ENCODE measurements around the gene DAB2.
"Not testable (repeated sequence)": the region's sequence is repeated elsewhere in the genome, so short reads cannot be mapped to it uniquely, and the experiment has no call there.

DAB2 gene

DNA sequence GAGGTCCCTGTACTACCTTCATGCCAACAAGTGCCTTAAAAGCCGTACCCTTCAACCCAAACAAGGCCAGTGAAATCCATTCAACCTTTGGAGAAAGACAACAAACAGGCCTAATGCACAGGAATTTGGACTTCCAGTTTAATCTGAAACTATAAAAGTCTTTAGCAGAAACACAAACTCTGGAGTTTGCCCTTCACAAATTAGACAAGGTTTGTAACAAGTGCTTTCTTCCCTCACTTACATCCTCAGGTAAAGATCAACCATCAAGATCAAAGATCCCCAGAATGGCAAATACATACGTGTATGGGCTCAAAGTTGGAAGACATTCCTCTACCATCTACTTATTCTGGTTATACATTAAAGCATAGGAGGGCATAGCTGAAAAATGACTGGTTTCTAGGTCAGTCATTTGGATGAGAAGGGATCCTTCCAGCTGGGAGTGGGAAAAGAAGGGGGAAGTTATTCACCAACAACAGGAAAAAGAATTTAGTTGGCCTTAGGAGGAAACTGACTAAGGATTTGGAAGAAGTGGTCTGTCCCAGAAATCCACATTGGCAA is 2.0 kb downstream of the DAB2 start:
- in situ Hi-C loops (cut with MboI; ENCODE audit: low sequenced_read_pairs) = no loop called here

DNA sequence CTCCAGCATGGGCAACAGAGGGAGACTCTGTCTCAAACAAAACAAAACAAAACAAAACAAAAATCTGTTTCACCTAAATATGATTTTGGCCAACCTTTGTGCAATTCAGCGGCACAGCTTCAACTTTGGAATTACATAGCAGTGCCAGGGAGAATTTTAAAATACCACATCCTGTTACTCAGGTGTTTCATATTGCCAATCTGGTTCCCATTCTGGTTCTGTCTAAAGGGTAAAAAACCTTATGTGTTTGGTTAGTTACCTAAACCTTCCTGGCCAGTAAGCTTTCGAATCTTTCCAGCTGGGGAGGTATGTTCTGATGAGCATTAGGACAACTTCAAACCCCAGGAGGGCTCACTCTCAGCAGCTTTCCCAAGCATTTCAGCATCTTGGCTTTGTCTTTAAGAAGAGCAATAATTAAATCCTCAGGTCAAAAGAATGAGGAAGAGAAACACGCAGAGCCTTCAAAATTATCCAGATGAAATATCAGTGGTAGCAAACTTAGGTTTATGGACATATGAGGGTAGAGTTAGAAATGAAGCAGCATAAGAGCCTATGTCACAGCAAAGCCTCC is 2.7 kb downstream of the DAB2 start:
- in situ Hi-C loops (cut with MboI; ENCODE audit: low sequenced_read_pairs) = no loop called here

DNA sequence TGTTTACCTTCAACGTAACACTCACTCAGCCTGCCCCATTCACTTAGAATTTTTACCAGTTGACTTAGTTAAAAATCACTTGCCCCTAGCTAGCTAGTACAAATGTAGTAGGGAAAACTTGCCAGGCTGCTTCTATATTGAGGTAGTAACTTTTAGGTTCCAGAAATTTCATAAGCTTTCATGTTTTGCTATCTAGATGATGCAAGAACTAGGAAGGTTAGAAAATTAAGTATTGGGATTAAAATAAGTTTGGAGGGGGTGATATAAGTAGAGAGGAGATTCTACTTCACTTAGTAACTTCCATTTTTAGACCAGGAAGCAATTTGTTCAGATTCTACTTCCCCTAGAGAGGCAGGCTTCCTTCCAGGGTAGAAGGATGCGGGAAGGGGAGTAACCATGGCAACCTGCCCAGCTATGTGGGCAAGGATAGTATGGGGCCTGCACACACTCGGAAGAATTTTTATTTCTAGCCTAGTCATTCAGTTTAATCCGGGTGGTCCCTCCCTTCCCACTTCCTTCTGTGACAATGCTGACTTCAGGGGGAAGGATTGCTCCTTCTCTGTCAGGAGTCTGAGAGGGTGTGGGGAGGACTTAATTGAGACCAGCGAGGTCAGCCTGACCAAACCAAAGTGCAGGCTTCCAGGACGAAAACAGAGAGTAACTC is 4.2 kb downstream of the DAB2 start:
- in situ Hi-C loops (cut with MboI; ENCODE audit: low sequenced_read_pairs) = no loop called here

DNA sequence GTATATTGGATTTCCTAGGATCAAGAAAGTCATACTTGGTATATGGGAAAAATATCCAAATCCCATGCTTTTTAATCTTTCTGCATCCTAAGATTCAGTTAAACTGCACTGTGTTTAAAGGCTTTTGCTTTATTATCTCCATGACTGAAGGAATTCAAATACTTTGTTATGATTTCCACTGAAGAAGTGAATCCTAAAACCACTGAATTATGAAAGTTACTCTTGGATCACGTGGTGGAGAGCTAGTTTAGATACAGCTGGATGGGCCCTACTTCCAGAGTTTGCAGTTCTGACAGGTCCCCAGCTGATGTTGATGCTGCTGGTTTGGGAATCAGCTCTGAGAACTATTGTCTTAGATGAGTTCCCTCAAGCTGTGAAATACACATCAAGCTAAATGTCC is 5.0 kb downstream of the DAB2 start:
- in situ Hi-C loops (cut with MboI; ENCODE audit: low sequenced_read_pairs) = no loop called here

DNA sequence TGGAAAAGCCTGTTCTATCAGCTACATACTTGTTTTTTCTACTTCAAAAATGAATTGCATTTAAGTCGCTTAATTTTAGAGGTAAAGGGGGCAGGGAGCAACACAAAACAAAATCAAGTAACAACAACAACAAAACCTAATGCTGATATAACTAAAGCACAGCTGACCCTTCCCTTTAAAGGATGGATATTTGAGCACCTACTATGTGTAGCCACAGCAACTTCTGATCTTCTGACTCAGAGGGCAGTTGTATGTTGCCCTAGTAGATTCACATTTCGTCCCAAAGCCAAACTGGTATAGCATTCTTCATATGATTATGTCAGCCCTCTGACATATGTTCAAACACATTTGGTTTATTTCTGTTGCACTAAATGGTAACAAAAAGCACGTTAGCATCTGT is 6.8 kb downstream of the DAB2 start:
- in situ Hi-C loops (cut with MboI; ENCODE audit: low sequenced_read_pairs) = no loop called here

DNA sequence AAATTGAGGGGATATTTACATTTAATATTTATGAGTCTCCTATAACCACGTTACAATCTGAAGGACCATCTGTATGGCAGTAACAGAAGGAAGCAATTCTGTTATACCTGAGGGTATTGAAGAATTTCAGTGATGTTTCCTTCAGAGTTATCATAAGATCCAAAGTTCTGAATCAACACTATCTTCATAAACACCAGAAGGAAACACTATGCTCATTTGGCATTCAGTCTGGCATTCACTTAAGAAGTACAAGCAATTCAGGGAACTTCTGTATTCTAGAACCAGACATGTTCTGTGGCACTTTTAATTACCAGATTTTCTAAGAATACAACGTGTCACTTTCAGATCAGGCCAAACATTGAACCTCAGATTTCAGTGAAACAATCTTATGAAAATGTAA is 9.6 kb downstream of the DAB2 start:
- in situ Hi-C loops (cut with MboI; ENCODE audit: low sequenced_read_pairs) = no loop called here

DNA sequence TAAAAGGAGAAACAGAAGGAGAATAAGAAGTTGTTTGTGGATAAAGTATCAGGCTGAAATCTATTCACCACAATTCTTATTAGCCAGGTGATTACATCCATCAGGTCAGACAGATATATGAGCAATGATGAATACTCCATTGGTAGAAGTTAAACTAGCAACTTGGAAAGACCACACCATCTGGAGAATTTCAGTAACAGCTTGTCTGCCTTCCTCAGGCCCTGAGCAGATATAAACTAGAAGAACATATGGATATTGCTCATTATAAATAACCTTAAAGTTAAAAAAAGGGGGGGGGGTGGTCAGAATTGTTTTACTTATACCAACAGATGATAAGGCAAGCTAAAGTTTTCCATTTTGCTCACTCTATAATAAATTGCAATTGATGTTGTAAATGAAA is 10.4 kb downstream of the DAB2 start:
- in situ Hi-C loops (cut with MboI; ENCODE audit: low sequenced_read_pairs) = no loop called here

DNA sequence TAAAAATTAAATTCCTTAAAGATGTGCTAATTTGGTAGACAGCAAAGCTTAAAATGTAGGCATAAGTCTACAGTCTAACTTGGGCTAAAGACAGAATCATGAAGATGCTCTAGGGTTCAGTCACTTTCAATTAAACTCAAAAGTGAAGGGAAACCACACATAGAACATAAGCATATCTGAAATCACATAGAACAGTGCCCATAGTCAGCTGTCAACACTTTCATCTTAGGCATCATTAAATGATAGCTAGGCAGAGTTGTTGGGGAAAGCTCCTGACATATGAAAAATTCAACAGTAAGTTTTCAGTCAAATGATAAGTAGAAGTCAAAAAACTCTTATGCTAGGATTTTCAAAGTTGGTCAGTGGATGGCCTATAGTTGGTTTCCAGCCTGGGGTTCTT is 11.0 kb downstream of the DAB2 start:
- in situ Hi-C loops (cut with MboI; ENCODE audit: low sequenced_read_pairs) = no loop called here

DNA sequence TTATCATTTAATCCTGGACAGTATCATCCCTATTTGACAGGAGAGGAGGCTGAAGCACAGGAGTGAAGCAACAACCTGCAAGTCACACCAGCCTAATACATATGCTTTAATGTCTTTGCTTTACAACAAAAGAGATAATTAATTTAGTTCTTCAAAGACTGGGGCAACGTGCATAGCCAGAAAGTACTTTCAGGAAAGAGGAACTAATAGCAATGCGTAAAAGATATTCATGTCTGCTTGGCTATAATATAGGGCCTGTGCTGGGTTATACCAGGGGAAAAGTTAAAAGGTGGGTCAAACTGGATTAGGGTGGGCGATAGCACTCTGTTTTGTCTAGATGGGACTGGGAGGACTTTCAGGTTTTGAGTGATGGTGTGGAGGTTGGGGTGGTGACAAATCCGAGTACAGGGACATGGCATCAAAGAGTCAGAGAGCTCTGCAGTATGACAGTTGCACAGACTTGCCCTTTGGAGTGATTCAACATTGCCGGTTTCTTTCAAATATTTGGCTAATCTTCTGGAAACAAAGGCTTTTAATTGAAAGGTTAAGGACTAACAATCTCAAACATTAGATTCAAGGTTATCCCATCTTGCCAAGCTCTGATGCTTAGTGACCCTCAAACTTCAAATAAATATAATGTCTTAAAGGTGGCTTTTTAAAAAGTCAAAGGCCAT is 11.9 kb downstream of the DAB2 start:
- in situ Hi-C loops (cut with MboI; ENCODE audit: low sequenced_read_pairs) = no loop called here

DNA sequence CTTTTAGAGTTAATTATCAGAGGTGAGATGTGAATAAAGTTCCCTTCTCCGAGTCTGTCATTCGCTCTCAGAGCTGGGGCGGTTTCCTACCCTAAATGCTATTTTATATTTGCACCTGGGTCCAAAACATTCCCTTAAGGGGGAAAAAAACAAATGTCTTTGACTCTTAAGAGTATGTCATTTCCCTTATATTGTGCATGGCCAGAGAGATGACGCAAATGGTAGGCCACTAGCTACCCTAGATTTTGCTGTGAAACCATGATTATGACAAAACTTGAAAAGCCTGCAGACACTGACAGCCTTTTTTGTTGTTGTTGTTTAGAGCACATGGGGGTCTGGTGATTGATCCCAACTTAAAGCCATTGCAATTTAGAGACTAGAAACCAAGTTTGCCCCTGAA is 12.8 kb downstream of the DAB2 start:
- in situ Hi-C loops (cut with MboI; ENCODE audit: low sequenced_read_pairs) = no loop called here

DNA sequence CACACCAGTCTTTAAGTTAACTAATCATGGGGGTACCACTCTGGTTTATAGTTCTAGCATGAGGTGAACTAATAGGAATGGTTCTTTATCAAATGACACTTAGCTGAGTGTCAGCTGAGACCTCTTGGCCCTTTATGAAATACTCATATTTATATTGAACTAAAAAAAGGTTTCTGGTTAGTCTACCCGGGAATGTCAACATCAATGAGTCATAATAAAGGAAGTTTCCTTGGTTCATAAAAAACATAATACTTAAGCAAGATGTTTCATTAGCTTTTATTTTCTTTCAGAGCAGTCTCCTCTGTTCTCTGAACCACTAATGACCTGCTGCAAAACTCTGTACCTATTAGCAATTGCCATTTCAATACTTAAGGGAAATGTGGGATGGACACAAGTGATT is 13.7 kb downstream of the DAB2 start:
- in situ Hi-C loops (cut with MboI; ENCODE audit: low sequenced_read_pairs) = no loop called here

DNA sequence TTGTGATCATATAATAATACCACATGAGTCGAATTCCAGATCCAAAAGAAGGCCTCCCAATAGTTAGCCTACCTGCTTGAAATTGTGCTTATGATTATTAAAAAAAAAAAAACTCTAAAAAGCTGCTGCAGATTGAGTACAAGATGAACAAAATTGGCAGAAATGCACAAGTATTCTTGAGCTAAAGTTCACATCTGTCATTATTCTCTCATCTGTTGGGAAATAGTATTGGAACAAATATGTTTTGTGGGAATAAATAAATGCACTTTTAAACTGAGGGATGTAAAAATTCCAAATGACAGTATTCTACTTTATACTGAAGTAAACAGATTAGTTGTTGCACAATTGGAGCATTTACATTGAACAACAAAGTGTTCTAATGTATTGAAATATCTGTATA is 15.7 kb downstream of the DAB2 start:
- in situ Hi-C loops (cut with MboI; ENCODE audit: low sequenced_read_pairs) = no loop called here

DNA sequence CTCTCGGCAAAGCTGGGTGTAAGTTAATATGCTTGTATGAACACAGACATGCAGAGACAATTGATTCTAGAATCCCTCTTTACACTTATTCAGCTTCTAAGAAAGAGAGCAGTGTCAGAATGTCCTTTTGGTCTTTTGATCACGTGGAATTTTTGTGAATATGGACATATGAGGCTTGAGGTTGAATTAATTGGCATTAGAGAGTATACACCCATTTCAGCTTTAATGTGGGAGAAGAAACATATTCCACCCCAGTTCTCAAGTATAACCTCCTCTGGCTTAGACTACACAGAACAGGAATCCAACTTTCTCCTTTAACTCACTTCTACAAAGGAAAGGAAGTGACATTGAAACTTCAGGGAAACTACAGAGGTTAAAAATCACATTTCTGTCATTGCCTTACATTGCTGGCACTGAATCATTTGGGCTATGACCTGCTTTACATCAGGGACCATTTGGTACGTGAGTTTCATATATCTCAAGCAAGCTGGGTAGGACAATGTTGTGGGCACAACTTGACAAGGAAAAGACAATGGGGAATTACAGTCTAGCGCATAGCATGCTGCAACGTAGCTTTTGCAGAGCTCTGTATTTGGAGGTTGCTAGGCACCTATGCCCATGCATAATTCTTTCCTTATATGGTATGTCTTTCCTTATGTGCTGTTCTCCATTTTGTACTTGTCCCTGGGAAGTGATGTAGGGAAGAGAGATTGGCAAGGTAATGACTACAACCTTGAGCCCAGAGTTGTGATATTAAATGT is 19.5 kb downstream of the DAB2 start:
- in situ Hi-C loops (cut with MboI; ENCODE audit: low sequenced_read_pairs) = no loop called here

DNA sequence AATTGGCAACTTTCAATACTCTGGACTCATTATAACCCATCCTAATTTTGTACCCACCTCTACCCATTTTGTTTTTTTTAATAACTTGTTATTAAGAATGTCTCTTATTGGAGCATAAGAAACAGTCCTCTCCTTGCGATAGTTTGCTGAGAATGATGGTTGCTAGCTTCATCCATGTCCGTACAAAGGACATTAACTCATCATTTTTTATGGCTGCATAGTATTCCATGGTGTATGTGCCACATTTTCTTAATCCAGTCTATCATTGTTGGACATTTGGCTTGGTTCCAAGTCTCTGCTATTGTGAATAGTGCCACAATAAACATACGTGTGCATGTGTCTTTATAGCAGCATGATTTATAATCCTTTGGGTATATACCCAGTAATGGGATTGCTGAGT is 21.0 kb downstream of the DAB2 start:
- in situ Hi-C loops (cut with MboI; ENCODE audit: low sequenced_read_pairs) = not testable (repeated sequence)

DNA sequence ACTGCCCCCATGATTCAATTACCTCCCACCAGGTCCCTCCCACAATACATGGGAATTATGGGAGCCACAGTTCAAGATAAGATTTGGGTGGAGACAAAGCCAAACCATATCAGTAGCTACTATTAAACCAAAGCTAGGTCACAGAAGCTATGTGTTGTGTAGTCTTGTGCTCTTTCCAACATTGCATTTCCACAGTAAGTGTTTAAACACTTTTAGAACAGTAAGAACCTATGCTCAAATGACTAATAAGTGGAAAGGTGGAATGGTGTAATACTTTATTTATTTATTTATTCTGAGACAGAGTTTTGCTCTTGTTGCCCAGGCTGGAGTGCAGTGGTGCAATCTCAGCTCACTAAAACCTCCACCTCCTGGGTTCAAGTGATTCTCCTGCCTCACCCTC is 22.6 kb downstream of the DAB2 start:
- in situ Hi-C loops (cut with MboI; ENCODE audit: low sequenced_read_pairs) = not testable (repeated sequence)

DNA sequence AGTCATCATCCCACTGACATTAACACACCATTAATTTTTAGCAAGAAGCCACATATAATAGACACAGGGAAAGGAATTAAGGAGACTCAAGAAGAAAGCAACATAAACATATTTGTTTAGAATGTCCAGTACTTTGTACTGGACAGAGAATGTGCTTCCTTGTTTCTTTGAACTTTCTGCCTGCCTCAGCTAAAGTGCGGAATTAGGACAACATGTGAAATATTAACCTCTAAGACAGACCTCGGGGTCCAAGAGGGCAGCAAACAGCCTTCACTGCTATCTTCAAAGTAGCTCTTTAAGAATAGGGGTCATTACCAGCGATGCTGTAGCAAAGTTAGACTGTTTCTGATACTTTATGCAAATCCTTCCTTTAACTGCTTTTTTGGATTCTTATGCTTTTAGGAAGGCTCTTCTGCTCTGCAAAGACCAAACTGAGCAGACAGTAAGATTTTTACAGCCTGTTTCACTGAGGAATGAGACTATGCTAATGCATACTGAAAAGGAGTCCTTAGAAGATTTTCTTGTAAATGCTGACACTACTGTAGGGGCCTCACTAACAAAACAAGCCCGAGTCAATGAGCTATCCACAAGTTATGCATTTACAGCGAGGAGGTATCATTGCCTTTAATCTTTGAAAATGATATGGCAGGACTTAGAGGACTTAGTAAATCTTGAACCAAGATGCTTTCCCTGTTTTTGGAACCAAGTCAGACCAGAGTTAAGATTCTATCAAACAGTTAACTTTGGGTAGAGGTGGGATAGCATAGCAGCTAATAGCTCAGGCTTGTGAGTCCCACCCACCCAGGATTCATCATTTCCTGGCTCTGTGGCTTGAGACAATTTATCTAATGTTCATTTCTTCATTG is 23.8 kb downstream of the DAB2 start:
- in situ Hi-C loops (cut with MboI; ENCODE audit: low sequenced_read_pairs) = no loop called here

DNA sequence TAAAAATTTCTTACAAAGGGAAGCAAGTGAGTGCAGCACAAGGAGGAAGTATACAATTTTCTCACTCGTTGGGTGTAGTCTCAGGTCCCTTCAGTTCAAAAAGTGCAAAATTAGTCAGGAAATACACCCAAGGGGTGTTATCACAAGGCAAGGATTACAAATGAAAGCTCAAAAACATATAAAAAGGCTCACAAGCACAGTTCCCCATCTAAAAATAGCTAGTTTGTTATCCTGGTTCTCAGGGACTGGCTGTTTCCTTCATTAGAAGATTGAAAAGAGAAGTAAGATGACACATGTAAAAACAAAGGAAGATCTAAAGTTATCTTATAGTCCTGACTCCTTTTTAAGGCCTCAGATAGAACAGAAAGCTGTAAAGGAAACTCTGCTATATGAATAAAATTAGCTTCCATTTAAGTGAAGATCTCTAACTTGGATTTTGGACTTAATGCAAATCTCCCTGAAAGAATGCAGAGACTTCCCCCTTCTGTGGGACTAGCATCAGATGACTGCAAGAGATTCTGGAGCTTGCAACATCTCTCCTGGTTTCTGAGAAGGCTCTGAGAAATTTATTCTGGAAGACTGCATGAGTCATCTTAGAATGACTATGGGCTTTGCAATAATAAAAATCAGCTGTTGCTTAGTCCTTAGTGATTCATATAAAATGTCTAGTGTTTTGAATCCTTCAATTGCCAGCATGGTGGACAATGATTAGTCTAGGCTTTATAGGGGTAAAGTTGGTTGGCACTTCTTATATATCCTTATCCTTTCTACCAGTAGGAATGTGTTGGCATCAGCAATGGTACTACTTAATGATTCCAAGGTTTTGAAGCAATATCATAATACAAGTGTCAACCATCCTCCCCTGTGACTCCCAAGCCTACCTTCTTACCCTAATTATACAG is 25.4 kb downstream of the DAB2 start:
- in situ Hi-C loops (cut with MboI; ENCODE audit: low sequenced_read_pairs) = loop anchor here (25.0 kb wide), 1 partner anchor 163 kb away; no protein-coding TSS in a partner anchor

DNA sequence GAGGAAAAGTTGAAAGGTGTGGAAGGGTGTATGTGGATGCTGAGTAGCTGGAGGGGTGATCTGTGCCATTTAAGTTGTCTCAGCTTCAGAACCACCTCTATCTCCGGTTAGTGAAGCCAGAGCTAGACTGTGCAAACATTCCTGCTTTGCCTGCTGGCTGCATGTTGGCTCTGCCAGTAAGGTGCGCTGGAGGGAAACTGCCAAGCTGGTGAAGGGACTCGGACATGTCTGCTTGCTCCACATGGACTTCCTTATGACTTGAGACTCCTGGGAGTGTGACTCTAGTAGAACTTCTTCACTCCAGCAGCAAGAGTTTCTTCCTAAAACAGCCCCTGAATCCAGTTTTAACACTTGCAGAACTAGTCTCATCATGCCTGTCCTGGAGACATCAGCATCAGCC is 27.9 kb downstream of the DAB2 start:
- in situ Hi-C loops (cut with MboI; ENCODE audit: low sequenced_read_pairs) = loop anchor here (25.0 kb wide), 1 partner anchor 165 kb away; no protein-coding TSS in a partner anchor

DNA sequence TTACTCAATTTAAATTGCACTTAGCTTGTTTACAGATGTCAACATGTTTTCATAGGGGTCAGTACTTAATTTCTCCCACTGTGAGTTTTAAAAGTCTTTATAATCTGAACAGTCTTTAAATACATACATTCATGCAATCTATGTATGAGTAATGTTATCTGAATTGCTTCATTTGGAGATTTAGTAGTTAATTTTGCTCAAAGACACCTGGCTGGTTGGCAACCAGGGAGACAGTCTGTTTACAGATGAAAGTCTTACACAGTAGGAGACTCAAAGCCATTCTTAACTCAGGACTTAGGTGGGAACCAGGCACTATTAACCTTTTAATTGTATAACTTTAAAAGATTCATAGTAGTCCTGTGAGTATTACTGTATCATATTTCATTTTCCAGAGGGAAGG is 29.3 kb downstream of the DAB2 start:
- in situ Hi-C loops (cut with MboI; ENCODE audit: low sequenced_read_pairs) = loop anchor here (25.0 kb wide), 1 partner anchor 167 kb away; no protein-coding TSS in a partner anchor
